A204.1 (cell line): Measurements from ENCODE around the gene SCAMP5.

Experiments used
- FAIRE-seq: peaks from 2 replicates; lab custom pipeline; 2012; peaks lifted over from hg19 to GRCh38; lab: Jason Lieb, UNC

The SCAMP5 gene

DNA sequence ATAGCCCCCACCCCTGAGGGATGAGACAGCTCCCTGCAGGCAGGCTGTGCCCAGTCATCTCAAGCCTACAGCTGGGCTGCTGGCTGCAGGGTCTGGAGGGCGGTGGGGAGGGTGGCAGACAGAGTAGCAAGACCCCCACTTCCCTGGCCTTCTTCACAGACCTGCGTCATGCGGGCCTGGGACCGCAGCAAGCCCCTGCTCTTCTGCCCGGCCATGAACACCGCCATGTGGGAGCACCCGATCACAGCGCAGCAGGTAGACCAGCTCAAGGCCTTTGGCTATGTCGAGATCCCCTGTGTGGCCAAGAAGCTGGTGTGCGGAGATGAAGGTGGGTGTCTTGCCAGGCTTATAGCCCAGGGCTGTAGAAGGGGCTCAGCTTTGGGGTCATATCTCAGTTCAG lies 53.0 kb downstream of the SCAMP5 start:
- no peak for FAIRE-seq

DNA sequence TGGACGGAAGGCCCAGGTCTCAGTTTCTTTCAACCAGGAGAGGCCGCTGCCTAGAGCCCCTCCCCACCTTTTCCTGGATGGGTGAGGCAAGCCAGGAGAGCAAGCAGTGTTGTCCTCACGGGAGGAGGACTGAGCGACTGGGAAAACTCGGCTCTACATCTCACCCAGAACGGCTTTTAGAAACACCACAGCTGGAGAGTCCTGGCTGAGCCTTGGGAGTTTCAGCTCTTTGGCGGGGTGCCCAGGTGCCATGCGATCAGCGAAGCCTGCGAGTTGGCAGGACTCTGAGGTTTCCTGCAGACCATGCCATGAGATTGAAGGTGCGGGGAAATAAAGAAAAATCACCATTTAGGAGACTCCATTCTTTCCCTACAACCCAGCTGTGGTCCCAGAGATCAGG lies 54.0 kb downstream of the SCAMP5 start:
- FAIRE-seq, result no peak

DNA sequence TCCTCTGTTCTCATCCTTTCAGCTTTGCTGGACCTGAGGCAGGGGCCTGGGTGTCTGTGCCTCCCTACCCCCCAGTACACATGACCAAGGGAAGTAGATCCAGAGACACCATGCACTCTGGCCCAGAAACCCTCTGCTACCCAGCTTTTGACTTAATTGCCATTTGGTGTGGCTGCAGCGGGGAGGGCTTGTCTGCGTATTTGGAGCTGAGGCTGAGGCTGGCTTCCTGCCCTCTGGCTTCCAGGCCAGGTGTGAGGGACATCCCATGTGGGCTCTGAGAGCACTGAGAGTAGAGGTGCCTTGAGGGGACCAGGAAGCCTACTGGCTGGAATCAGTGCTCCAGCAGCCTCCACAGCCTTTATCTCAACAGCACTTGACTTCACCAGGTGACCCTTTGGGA lies 54.9 kb downstream of the SCAMP5 start:
- no peak for FAIRE-seq

DNA sequence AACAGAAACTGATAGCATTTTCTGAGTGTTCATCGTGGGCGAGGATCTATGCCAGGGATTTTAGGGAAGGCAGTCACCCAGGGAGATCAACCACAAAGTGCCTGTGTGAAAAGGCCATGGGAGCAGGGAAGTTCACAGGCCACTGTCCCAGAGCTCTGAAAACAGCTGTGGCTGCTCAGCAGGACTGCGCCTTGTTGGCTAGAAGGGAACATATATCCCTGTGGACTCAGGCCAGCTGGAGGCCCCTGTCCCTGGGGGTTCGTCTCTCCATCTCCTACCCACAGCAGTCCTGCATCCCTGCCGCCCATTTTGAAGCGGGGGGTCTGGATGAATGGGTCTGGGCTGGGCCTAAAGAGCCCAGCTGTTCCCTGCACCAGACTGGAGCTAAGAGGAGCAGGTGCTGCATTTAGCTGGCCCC lies 55.8 kb downstream of the SCAMP5 start:
- FAIRE-seq, result no peak

DNA sequence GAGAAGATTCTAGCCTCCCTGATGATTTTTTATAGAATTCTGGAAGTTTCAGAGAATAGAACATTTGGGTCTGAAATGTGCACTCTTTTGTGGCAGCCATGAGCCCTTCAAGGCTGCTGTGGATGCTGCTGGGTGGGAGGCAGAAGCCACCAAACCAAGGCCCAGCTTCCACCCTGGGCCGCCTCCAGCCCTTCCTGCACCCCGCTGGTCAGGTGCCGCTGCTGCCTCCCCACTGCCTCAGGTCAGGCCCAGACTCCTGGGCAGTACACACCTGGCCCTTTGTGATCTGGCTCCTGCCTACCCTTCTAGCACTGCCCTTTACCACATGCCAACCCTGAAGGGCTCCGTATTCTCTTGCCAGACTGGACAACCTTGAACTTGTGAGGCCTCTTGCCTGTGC lies 56.3 kb downstream of the SCAMP5 start:
- FAIRE-seq, result no peak

DNA sequence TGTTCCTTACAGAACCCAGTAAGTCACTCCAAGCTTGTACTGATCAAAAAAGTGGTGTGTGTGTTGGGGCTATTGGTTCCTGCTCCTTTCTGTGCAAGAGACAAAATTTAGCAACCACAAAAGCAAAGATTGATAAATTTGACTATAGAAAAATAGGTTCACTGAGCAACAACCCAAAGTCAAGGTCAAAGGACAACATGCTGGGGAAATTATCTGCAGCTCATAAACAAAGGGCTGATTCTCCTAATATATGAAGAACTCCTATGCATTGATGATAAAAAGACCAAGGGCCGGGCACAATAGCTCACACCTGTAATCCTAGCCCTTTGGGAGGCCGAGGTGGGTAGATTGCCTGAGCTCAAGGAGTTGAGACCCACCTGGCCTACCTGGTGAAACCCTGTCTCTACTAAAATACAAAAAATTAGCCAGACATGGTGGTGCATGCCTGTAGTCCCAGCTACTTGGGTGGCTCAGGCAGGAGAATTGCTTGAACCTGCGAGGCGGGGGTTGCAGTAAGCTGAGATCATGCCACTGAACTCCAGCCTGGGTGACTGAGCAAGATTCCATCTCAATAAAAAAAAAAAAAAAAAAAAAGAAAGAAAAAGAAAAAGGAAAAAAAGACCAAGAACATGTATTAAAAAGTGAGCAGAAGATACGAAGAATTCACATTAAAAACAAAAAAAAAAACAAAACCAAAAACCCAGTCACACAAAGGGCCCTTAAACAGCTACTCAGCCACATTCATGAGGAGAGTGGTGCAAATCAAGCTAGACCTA lies 57.8 kb downstream of the SCAMP5 start:
- FAIRE-seq, result no peak

DNA sequence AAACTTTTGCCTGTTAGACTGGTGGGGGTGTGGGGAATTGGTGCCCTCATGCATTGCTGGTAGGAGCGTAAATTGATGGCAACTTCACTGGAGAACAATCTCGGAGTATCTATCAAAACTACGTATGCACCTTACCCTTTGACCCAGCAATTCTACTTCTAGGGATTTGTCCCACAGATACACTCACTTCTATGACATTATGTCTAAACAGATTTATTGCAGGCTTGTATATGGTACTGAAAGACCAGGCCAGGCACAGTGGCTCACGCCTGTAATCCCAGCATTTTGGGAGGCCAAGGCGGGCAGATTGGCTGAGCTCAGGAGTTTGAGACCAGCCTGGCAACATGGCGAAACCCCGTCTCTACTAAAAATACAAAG lies 58.4 kb downstream of the SCAMP5 start:
- FAIRE-seq, result no peak

DNA sequence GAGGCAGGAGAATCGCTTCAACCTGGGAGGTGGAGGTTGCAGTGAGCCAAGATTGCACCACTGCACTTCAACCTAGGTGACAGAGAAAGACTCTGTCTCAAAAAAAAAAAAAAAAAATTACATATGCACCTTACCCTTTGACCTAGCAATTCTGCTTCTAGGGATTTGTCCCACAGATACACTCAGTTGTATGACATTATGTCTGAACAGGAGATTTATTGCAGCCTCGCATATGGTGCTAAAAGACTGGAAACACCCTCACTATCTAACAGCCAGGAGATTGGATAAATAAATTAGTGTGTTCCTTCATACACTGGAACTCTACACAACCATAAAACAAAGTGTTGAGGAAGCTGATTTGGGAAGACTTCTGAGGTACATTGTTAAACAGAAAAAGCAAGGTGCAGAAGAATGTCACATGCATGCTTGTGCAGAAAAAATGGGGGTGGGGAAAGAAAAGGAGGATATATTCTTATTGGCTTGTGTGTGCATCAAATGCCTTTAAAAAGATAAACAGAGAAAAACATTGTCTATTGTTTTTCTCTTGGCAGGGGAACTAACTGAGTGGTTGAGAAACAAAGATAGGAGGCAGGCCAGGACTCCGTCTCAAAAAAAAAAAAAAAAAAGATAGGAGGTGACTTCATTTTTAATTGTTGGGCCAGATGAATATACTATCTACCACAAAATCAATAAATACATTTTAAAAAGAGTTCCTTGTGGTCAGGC lies 59.0 kb downstream of the SCAMP5 start:
- no peak for FAIRE-seq

DNA sequence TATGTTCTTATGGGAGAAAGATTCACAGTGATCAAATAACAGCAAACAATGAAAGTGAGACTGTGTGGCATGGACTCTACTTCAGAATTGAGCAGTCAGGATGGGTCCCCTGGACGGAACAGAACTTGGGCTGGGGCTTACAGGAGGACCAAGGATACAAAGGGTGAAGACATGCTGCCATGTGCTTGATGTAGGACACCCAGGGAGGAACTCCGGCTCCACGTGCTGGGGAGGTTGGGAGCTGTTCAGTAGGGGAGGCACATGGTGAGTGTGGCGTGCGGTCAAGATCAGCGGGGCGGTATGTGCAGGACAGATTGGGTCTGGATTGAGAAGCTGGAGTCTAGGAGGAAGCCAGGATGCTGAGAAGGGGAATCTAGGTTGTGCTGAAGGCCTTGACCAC lies 60.7 kb downstream of the SCAMP5 start:
- no peak for FAIRE-seq

DNA sequence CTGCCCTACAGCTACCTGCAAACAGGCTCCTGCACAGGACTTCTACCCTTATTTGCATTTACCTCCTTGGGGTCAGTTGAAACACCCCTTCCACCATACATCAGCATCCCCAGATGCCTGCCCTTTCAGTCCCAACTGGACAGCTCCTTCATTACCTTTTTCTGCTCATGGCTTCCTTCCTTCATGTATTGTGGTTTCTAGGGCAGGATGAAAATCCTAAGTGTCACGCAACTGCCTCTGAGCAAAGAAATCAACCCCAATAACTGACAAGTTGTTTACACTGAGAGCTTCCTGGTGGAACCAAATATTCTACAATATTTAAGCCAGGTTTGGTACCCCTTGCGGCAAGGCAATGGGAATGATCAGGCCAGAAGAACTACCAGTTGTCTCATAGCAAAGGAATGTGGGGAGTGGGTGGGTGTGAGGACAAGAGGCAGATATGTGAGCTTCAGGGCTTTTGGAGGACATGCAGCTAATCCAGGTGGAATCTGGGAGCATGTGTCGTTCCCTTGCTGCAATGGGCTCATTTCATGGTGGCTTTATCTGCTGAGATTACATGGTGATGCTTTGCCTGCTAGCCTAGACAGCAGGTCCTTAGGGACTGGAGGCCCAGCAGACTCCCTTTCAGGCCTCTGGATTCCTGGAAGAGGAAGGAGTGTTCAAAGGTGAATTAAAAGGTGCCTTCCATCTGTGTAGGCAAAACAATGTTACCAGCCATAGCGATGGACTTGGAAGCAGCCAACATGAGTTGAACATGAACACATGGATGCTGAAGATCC lies 63.0 kb downstream of the SCAMP5 start:
- no peak for FAIRE-seq

DNA sequence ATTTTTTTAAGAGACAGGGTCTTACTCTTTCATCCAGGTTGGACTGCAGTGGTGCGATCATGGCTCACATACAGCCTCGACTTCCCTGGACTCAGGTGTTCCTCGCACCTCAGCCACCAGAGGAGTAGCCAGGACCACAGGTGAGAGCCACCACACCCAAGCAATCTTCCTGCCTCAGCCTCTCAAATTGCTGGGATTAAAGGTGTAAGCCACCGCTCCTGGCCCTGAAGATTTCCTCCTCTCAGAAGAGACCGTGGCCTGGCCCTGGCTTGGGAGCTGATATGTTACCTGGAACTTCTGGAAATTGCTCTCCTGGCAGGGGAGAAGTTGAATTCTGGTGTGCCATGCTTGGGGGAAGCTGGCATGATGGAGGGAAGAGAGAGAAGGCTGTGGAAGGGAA lies 64.2 kb downstream of the SCAMP5 start:
- FAIRE-seq, result no peak

DNA sequence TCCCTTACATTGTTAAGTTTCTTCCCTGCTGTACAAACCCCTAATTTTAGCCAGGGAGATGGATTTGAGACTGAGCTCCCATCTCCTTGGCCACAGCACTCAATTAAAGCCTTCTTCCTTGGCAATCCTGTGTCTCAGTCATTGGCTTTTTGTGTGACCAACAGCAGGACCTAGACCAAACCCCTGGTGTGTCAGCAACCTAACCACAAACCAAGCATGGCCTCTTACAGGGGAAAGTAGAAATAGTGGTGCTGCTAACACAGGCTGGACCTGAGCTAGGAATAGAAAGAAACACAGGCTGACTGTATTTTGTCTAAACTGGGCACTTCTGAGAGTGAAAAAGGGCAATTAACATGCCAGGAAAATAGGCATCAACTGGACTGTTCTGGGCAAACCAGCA lies 65.9 kb downstream of the SCAMP5 start:
- no peak for FAIRE-seq

DNA sequence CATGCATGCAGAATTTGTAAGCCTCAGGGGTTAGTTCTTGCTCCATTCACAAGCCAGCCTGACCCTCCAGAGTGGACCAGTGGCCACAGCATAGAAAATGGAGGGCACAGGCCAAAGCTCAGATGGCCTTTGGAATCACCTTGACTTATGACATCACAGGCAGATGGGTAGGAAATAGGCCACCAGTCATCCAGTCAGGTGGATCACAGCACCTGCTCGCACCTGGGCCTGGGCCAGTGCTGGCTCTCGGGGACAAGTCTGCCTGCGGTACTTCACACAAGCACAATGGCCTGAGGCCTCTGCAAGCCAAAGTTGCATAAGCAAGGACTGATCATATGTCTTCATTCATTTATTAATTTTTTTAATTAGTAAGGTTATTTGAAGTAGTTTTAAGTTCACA lies 67.3 kb downstream of the SCAMP5 start:
- no peak for FAIRE-seq

DNA sequence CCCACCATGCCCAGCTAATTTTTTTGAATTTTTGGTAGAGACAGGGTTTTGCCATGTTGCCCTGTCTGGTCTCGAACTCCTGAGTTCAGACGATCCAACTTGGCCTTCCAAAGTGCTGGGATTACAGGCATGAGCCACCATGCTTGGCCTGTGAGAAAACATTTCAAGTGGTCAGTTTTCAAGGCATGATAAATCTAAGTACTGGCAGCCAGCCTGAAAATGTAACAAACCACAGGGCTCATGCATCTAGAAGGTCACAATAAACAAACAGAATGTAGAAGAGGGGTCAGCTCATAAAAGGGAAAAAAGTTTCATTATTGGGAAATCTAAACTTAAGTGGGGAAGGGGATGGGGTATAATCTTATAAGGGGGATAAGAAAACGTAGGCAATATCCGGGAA lies 68.0 kb downstream of the SCAMP5 start:
- FAIRE-seq, result no peak

DNA sequence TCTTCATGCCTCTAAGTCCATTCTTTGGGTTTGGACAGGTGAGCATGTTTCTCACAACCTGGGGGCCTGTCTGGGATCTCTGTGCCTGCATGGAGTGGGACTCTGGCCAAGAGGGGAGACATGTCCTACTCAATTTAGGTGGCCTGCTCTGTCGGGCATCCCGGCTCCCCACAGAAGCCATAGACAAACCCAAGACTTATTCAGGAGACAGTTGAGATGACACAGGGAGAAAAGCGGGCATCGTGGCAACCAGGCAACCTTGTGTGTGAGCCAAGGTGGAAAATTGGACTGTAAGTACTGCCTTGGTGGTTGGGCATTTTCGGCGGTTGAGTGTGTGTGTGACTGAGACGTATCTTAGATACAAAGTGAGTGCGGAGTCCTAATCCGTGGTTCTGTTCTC lies 68.5 kb downstream of the SCAMP5 start:
- no peak for FAIRE-seq

DNA sequence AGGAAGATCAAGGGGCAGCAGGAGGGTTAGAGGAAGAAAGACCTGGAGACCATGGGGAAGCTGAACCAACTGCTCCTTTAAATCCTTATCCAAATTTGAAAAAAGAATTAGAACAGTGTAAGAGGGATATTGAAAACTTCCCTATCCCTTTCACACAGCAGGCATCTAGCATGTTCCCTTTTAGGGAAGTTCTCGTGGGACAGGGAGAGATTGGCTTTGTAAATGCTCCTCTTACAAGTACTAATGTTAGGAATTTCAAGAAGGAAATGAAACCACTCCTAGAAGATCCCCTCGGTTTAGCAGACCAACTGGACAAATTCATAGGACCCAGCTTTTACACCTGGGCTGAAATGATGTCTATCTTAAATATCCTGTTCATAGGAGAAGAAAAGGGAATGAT lies 69.5 kb downstream of the SCAMP5 start:
- no peak for FAIRE-seq

DNA sequence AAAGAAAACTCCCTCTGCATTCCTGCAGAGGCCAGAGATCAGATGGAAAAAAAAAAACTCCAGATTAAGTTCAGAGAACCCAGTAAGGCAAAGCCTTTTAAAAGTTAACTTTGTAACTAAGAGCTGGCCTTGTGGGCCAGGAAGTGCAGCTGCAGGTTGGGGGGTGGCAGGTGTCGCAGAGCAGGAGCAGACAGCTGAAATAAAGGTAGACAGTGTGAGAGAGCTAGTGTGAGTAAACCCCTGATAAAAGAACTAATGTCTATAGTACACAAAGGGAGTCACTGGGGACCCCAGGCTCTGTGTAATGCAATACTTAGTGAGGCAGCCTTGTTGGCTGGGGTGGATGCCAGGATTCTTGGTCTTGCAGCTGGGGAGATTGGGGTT lies 70.1 kb downstream of the SCAMP5 start:
- FAIRE-seq, result no peak

DNA sequence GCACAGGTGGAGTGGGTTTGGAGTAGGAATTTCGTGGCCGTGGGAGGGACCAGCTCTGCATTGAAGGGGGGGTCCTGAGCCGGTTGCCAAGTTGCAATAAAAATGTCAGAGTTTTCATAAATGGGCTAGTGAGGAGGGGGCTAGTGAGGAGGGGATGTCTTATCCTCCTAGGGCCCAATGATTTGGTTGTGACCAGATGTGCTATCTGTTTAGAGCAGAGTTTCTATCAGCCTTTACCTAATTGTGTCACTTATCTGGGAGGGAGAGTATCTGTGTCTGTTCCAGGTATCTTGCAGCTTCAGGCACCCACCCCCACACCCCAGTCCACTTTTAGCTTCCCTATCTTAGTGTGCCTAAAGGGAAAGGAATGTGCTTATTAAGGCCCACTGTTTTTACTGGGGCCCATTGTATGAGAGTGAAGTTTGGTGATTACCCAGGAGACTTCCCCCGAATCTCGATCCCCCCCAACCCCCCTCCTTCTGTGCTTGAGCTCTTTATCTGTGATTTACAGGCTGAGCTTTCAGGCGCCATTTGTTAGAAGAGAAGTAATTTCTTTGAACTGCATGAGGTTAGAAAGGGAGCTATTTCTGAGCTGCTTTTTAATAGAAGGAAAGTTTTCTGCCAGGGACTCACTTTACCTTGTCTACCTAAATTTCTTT lies 70.6 kb downstream of the SCAMP5 start:
- no peak for FAIRE-seq

DNA sequence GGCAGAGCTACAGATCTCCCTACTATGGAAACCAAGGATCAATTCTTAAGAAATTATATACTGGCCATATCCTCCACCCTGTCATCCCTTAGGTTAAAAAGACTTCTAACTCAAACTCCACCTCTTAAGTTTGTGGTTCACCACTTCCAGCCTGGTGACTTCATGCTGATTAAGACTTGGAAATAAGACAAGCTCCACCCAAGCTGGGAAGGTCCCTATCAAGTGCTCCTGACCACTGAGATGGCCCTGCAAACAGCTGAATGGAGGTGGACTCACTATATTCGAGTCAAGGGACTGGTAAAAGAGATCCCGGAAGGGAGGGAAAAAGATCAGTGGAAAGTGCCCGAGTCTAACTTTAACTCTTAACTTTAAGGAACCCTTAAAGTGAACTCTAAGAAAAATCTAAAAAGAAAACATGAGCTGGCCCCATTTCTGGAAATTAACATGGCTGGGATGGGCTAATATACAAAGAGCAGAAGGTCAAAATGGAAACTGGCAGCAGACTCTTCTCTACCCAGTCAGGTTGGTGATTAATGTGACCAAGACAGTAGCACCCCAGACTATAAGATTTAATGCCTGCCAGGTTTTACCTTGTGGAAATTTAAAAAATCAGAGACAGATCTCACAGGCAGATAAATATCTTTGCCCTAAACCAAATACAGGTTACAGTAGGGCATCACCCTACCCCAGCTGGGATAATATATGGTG lies 71.9 kb downstream of the SCAMP5 start:
- FAIRE-seq, result no peak

DNA sequence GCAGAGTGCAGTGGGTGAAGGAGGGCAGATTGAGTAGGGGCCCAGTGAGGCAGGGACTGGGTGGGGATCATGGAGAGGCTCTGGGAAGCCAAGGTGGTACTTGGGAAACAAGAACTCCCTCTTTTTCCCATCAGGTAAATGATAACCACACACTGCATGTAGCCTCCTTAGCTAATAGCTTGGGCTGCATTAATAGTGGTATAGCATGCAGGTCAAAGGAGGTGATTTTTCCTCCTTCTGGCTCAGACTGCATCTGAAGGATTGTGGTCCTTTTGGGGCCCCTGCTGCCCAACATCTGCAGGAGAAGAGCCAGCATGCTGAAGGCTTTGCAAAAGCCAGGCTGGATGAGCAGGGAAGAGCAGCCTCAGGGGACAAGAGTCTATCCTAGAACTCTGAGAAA lies 73.4 kb downstream of the SCAMP5 start:
- no peak for FAIRE-seq

DNA sequence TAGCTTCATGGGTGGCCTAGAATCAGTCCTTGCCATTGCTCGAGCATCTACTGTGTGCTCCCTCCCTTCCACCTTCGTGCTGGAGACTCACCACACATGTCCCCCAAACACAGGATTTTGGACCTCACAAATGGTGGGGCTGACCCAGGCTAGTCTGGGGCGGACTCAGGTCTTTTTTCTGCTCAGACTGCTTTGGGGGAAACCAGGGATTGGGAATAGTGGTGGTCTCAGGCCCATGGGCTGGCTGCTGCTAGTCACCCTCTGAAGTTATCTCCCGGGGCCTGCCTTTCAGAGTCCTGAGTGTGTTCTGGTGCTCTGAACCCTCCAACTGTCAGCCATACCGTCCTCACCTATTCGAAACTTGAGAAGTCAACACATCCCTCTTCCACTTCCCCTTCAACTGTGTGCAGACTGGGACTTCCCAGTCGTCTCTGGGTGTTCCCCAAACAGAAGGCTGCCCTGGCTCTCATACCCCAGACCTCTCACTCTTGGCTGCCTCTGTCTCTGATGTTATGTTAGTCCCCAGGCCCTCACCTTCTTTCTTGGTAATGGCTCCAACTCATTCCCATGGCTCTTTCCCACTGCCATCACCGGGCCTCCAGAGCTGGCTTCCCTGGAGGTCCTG lies 74.0 kb downstream of the SCAMP5 start:
- no peak for FAIRE-seq

DNA sequence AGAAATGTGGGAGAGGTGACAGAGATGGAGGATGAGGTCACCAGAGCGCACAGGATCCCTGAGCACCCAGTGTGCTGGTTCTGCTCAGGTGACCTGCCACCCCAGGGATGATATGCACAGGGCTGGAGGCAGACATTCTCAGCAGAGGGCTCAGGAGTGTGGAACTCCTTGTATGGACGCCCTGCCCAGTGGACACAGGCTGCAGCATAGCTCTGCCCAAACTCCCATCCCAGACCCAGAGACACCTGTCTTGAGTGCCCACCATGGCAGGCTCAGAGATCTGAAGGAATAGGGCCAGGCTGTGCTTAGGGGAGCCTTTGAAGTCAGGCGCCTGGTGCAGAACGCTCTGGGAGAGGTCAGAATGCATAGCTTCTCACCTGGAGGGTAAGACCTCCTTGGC lies 75.3 kb downstream of the SCAMP5 start:
- no peak for FAIRE-seq
